ENCODE data around the gene ADAMTSL2.

The ADAMTSL2 gene

GRCh38 chr9:133536080-133536479 is 1.6 kb downstream of the ADAMTSL2 start:
- DNase-seq: no peak

DNA sequence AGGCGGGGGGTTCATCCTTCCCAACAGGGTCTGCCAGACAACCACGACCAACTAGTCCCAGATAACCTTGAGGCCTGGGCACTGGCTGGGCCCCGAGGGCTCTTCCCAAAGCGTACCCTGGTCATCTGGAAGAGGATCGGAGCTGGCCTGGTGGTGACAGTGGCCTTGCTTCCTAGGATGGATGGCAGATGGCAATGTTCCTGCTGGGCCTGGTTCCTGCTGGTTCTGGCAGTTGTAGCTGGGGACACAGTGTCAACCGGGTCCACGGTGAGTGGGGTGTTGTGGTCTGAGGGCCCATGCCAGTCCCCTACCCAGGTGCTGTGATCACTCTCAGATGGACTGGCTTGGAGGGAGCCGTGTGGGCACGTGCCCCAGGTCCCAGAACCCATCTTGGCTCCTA is 2.0 kb downstream of the ADAMTSL2 start:
- no peak for DNase-seq

DNA sequence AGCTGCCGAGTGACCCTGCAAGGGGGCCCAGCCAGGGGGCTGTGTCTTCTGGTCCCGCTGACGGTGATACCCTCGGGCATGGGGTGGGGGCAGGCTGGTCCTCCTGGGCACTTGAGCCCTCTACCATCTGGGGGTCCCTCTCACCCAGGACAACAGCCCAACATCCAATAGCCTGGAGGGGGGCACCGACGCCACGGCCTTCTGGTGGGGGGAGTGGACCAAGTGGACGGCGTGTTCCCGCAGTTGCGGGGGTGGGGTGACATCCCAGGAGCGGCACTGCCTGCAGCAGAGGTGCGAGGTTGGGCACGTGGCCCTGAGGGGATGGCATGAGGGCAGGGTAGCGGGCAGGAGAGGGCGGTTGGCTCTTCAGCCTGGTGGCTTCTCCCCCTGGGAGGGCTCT is 2.8 kb downstream of the ADAMTSL2 start:
- DNase-seq: no peak

DNA sequence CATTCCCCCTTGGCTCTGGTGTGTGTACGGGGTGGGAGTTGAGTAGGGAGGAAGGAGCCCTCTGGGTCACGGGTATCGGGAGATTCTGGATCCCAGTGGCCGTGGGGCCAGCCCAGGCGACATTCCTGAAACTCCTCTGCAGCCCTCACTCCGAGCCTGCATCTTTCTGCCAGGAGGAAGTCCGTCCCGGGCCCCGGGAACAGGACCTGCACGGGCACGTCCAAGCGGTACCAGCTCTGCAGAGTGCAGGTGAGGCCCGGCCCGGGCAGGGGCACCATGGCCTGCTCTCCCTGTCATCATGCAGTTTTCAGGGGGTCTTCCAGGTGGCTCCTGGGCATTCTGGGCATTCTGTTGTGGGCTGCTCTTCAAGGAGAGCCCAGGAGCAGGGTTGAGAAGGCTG is 3.7 kb downstream of the ADAMTSL2 start:
- no peak for DNase-seq

GRCh38 chr9:133538851-133539833 is 4.6 kb downstream of the ADAMTSL2 start:
- no peak for DNase-seq

- DNase-seq: no peak
These were observed 5.6 kb downstream of the ADAMTSL2 start for GRCh38 chr9:133539991-133540697.

- DNase-seq: no peak
These were observed 6.2 kb downstream of the ADAMTSL2 start for GRCh38 chr9:133540698-133541025.

- no peak for DNase-seq
These were observed 7.5 kb downstream of the ADAMTSL2 start for GRCh38 chr9:133542002-133542401.

DNA sequence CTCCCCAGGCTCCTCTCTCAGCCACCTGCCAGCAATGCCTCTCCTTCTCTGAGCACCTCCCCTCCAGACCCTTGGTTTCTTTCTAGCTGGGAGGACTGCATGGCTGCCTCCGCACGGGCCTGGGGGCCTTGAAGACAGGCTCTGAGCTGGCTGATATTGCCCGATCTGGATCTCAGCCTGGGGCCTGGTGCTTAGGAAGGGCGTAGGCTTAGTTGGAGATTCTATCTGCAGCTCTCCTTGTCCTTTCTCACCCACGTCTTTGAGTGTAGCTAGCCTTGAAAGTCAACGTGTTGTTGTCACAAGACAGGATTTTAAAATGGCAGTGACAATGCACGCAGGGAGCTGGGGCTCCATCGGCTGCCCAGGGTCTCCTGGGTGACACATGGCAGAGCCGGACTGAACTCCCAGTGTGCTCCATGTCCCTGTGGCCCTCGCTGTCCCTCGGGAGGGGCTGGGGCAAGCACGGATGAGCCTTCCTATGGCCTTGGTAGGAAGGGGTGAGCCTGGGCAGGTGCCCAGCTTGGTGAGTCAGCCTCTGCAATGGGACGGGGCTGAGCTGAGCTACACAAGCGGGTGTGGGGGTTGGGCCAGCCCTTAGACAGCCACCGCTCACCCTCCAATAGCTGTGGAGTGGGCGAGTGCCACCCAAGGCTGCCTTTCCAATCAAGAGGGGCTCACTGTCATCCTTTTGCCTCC is 9.4 kb downstream of the ADAMTSL2 start:
- DNase-seq: no peak

GRCh38 chr9:133545494-133546286 is 11.2 kb downstream of the ADAMTSL2 start:
- DNase-seq: no peak

- DNase-seq: no peak
These were observed 11.8 kb downstream of the ADAMTSL2 start for GRCh38 chr9:133546287-133546680.

- no peak for DNase-seq
These were observed 12.6 kb downstream of the ADAMTSL2 start for GRCh38 chr9:133547116-133547515.

- no peak for DNase-seq
These were observed 16.9 kb downstream of the ADAMTSL2 start for GRCh38 chr9:133551446-133551845.

GRCh38 chr9:133552236-133552635 is 17.7 kb downstream of the ADAMTSL2 start:
- no peak for DNase-seq

GRCh38 chr9:133553123-133553522 is 18.6 kb downstream of the ADAMTSL2 start:
- no peak for DNase-seq

DNA sequence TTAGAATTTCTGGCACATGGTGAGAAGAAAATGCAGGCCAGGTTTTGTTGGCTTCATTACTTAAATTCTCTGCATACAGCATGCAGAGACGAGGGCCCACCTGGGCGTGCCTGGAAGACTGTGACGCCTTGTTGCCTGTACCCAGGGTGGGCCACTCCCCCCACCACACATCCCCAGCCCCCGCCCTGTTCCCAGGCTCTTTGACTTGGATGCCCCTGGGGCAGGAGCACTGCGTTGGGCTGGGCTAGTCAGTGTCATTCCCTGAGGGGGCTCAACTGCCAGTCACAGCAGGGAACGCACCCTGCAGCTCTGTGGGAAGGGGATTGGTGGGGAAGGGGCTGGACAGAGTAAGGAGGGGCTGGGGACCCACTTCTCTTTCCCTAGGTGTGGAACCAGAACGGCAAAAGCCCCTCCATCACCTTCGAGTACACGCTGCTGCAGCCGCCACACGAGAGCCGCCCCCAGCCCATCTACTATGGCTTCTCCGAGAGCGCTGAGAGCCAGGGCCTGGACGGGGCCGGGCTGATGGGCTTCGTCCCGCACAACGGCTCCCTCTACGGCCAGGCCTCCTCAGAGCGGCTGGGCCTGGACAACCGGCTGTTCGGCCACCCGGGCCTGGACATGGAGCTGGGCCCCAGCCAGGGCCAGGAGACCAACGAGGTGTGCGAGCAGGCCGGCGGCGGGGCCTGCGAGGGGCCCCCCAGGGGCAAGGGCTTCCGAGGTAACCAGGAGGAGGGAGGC is 19.6 kb downstream of the ADAMTSL2 start:
- DNase-seq: no peak

DNA sequence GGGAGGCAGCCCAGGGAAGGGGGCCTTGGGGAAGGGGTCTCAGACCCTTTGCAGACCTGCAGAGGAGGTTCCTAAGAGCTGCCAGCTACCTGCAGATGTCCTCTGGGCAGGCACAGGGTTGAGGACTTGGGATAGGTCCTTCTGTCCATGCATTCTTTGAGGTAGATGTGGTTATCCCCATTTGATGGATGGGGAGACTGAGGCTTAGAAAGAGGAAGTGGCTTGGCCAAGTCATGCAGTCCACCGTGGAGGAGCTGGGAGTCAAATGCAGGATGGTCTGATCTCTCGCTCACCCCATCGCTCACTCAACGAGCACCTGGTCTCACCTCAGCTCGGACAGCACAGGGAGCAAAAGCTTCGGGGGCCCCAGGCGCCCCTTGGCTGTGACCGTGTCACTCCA is 20.2 kb downstream of the ADAMTSL2 start:
- DNase-seq: no peak

DNA sequence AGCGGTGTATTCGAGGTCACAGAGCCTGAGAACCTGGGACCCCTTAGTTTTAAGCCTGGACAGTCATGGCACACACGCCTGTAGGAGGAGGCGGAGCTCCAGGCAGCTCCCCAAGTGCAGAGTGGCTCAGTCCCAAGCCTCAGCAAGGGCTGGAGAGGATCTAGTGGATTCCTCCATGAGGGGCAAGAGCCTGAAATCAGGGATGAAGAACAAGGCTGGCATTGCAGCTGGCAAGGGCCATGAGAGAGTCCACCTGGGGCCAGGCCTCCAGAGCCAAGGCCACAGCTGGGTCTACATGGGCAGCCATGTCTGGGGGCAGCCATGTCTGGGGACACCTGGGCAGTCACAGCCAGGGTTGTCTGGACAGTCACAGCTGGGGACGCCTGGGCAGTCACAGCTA is 21.9 kb downstream of the ADAMTSL2 start:
- no peak for DNase-seq

- DNase-seq: no peak
These were observed 23.1 kb downstream of the ADAMTSL2 start for GRCh38 chr9:133557581-133557980.

DNA sequence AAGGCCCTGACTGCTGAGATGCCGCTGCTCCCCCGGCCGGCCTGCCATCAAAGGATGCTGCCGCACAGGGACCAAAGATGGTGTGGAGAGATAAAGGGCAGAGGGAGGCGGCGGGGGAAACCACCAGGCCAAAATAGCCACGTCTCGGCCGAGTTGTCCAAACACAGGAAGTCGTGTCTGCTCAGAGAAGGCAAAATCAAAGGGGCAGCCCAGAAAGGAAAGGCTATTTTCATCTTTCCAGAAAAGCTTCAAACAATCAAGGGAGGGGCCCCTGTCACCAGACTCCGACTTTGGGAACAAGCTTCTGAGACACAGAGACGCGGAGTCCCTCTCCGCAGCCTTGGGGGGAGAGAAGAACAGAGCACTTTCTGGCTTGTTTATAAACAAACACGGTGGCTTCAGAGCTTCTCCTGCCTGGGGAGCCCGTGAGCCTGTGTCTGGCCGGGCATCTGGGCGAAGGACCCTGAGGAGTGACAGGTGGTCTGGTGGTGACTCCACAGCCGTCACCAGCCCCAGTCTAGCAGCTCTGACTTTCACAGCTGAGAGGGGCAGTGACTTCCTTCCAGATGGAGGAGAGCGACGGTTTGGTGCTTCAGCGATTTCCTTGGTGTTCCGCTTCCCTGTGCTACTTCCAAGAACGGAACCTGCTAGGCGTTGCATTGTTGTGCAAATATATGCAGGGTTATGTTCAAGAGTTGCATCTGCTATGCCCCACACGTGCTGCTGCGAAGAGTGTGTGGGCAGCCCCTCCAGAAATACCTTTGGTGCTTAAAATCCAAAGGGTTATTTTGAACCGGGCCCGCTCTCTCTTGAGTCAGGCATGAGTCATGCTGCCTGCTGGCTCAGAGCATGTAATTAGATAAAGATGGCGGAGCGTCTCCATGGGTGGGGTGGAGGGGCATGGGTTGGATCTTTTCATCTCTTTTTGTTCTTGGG is 24.0 kb downstream of the ADAMTSL2 start:
- no peak for DNase-seq

- peak in 1 of 2 experiments; percentile 41 for DNase-seq
These were observed 25.8 kb downstream of the ADAMTSL2 start for GRCh38 chr9:133560311-133560710.
